ENCODE measurements around the gene CNOT6.

DNA sequence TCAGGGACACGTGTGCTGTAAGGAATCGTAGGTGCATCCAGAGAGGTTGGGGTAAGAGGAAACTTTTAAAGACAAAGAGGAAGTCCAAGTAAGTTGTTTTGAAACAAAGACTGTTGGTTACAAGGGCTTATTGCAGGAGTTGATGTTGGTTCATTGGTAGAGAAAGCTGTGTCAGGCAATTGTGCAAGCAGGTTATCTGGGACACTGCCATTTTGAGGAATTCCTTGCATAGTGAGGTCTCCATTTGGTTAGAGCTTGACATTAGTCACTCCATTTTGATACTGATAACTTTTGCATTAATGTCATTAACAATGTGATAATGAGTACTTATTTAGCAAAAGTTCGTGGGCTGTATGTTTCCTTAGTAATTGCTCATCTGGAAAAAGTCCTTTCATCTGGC is 24.9 kb downstream of the CNOT6 start:
- TF ChIP-seq, protein P1, sequence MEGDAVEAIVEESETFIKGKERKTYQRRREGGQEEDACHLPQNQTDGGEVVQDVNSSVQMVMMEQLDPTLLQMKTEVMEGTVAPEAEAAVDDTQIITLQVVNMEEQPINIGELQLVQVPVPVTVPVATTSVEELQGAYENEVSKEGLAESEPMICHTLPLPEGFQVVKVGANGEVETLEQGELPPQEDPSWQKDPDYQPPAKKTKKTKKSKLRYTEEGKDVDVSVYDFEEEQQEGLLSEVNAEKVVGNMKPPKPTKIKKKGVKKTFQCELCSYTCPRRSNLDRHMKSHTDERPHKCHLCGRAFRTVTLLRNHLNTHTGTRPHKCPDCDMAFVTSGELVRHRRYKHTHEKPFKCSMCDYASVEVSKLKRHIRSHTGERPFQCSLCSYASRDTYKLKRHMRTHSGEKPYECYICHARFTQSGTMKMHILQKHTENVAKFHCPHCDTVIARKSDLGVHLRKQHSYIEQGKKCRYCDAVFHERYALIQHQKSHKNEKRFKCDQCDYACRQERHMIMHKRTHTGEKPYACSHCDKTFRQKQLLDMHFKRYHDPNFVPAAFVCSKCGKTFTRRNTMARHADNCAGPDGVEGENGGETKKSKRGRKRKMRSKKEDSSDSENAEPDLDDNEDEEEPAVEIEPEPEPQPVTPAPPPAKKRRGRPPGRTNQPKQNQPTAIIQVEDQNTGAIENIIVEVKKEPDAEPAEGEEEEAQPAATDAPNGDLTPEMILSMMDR (IDR thresholded peaks at IDR 0.05), result no peak
- TF ChIP-seq POLR2AphosphoS5 (IDR thresholded peaks at IDR 0.05), result no peak

Measured in suprapubic skin (tissue), 3 donors.